ENCODE results near the gene PREX1. TPM values are rescaled to one million over a fixed set of nuclear protein-coding genes. Genes with fewer than 3 reads are reported as not detected.
A peak's percentile ranks its signal among the peaks of the same experiment; 100 is the strongest.

PREX1 gene
- total and polyA plus RNA-seq, 4 donors = 20.4 to 49.0 (median 42.6) TPM

DNA sequence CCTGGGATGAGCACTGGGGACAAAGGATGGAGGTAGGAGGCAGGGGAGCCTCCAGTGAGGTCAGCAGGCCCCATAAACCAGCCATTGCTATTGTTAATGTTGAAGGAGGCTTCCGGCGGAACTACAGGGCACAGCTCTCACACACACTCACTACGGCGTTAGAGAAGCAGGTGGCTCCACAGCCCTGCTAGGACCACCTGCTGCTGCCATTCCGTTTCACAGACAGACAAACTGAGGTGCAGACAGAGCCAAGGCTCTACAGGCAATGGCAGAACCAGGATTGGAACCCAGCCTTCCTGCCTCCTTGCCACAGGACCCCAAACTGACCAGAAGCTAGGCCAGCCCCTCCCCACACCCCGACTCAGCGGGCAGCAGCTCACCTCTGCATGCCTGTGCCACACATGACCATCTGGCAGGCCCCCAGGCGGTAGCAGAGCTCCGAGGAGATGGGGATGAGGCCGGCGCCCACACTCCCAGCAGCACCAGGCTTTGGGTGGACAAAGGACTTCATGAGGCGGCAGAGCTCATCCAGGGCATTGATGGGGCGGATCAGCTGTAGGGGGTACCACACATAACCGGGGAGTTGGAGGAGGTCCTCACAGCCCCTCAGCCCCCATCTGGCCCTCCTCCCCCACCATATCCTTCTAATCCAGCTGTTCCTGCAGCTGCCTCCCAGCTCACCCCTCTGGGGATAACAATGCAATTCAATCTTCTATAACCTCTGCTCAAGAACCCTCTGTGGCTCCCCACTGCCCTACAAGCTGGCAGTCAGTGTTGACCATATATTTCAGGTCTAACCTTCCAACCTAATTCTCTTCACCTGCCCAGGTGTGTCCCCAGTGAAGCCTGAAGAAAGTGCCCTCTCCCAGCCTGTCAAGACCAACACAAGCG lies 198.5 kb downstream of the PREX1 start:
- intact Hi-C loops (cut with DNase I) = loop anchor here in 1 of 2 donors (10.0 kb wide), 1 partner anchor 1425 kb away; no protein-coding TSS in a partner anchor
- Histone ChIP-seq H3K9me3 (ENCODE audit: control insufficient read depth, low read length) (no peaks in the 10 kb centered on the region), H3K36me3 (ENCODE audit: control insufficient read depth in 1 of 2, insufficient read depth in 2 of 2, low read length in 1 of 2) (peaks cover 2 to 5% of the 10 kb centered on the region in 2 donors), H3K27me3 (ENCODE audit: control insufficient read depth in 1 of 2, insufficient read depth in 2 of 2, low read length in 1 of 2) (no peaks in the 10 kb centered on the region), H3K27ac (ENCODE audit: low read depth in 1 of 2, low read length in 2 of 2) (no peak overlapping the region), H3K4me1 (ENCODE audit: control insufficient read depth in 1 of 2, insufficient read depth in 2 of 2, low read length in 2 of 2) (no peaks in the 10 kb centered on the region), H3K4me3 (ENCODE audit: low read length in 2 of 2) (no peak overlapping the region)
- ATAC-seq (ENCODE audit: low FRiP score) (no peak), DNase-seq (peak in 1 of 2 donors; percentile 31)
- 85% methylated on average over 15 of the region's 15 CpGs for WGBS, 2 donors

- no peak overlapping the region for H3K27ac ChIP-seq (ENCODE audit: low read depth in 1 of 2, low read length in 2 of 2)
- H3K4me3 ChIP-seq (ENCODE audit: low read length in 2 of 2) = no peak overlapping the region
- WGBS, 2 donors = 73 to 74% methylated on average over 16 of the region's 16 CpGs
- DNase-seq = peak in 1 of 2 donors; percentile 62
- H3K9me3 ChIP-seq (ENCODE audit: control insufficient read depth, low read length) = no peaks in the 10 kb centered on the region
- H3K4me1 ChIP-seq (ENCODE audit: control insufficient read depth in 1 of 2, insufficient read depth in 2 of 2, low read length in 2 of 2) = no peaks in the 10 kb centered on the region
- peaks cover 2 to 5% of the 10 kb centered on the region in 2 donors for H3K36me3 ChIP-seq (ENCODE audit: control insufficient read depth in 1 of 2, insufficient read depth in 2 of 2, low read length in 1 of 2)
- ATAC-seq (ENCODE audit: low FRiP score) = no peak
- no peaks in the 10 kb centered on the region for H3K27me3 ChIP-seq (ENCODE audit: control insufficient read depth in 1 of 2, insufficient read depth in 2 of 2, low read length in 1 of 2)
- intact Hi-C loops (cut with DNase I) = loop anchor here in 1 of 2 donors (10.0 kb wide), 1 partner anchor 1423 kb away; no protein-coding TSS in a partner anchor
These were observed 200.1 kb downstream of the PREX1 start for GRCh38 chr20:48627737-48628128.

- Histone ChIP-seq H3K4me1 (ENCODE audit: control insufficient read depth in 1 of 2, insufficient read depth in 2 of 2, low read length in 2 of 2) (no peaks in the 10 kb centered on the region), H3K27me3 (ENCODE audit: control insufficient read depth in 1 of 2, insufficient read depth in 2 of 2, low read length in 1 of 2) (no peaks in the 10 kb centered on the region), H3K4me3 (ENCODE audit: low read length in 2 of 2) (no peak overlapping the region), H3K9me3 (ENCODE audit: control insufficient read depth, low read length) (no peaks in the 10 kb centered on the region), H3K27ac (ENCODE audit: low read depth in 1 of 2, low read length in 2 of 2) (no peak overlapping the region), H3K36me3 (ENCODE audit: control insufficient read depth in 1 of 2, insufficient read depth in 2 of 2, low read length in 1 of 2) (peaks cover 1 to 3% of the 10 kb centered on the region in 2 donors)
- ATAC-seq (ENCODE audit: low FRiP score) (no peak), DNase-seq (peak; percentile 46 to 74)
- 75 to 76% methylated on average over 18 of the region's 18 CpGs for WGBS, 2 donors
- intact Hi-C loops (cut with DNase I) = loop anchor here in 1 of 2 donors (10.0 kb wide), 1 partner anchor 1422 kb away; no protein-coding TSS in a partner anchor
These were observed 200.7 kb downstream of the PREX1 start for GRCh38 chr20:48626938-48627736.

- peaks cover 0 to 3% of the 10 kb centered on the region in 2 donors for H3K36me3 ChIP-seq (ENCODE audit: control insufficient read depth in 1 of 2, insufficient read depth in 2 of 2, low read length in 1 of 2)
- no peaks in the 10 kb centered on the region for H3K27me3 ChIP-seq (ENCODE audit: control insufficient read depth in 1 of 2, insufficient read depth in 2 of 2, low read length in 1 of 2)
- no peak overlapping the region for H3K4me3 ChIP-seq (ENCODE audit: low read length in 2 of 2)
- H3K9me3 ChIP-seq (ENCODE audit: control insufficient read depth, low read length) = no peaks in the 10 kb centered on the region
- no peaks in the 10 kb centered on the region for H3K4me1 ChIP-seq (ENCODE audit: control insufficient read depth in 1 of 2, insufficient read depth in 2 of 2, low read length in 2 of 2)
- DNase-seq (peak; percentile 53 to 69), ATAC-seq (ENCODE audit: low FRiP score) (no peak)
- intact Hi-C loops (cut with DNase I) = loop anchor here in 1 of 2 donors (10.0 kb wide), 1 partner anchor 1422 kb away; no protein-coding TSS in a partner anchor
- 57 to 58% methylated on average over 24 of the region's 24 CpGs for WGBS, 2 donors
- H3K27ac ChIP-seq (ENCODE audit: low read depth in 1 of 2, low read length in 2 of 2) = no peak overlapping the region
These were observed 201.4 kb downstream of the PREX1 start for GRCh38 chr20:48626226-48626937.

DNA sequence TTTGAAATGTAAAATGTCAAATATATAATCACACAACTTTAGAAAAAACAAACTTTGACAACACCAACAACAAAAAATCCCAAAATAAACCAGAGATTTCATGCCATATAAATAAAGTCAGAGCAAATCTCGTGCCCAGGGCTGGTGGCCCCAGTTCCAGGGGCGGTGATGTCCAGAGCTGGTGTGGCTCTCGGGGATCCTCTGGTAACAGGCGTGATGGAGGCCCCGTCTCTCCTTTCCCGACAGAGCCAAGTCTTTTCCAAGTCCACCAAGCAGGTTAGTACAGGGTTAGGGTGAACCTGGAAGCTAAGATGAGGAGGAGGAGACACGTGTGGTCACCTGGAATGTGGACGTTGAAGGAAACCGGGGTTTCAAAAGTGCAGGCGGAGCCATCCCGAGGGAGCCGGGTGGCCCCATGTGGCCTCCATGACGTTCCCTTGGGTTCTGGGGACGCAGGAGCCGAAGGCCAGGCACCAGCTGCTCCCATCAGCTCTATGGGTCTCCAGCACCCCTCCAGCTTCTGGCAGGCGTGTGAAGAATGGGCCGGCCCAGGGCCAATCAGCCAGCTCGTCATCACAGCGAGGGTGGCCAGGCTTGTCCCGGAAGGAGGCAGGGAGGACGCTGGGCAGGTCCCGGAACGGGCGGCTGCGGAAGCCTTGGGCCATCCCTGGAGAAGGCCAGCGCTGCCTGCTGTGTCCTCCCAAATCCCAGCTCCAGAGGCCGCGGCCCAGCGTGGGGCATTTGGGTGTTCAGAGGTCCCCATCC lies 202.5 kb downstream of the PREX1 start:
- intact Hi-C loops (cut with DNase I) = loop anchor here in 1 of 2 donors (10.0 kb wide), 1 partner anchor 1421 kb away; no protein-coding TSS in a partner anchor
- H3K4me1 ChIP-seq (ENCODE audit: control insufficient read depth in 1 of 2, insufficient read depth in 2 of 2, low read length in 2 of 2) = no peaks in the 10 kb centered on the region
- no peak overlapping the region for H3K27ac ChIP-seq (ENCODE audit: low read depth in 1 of 2, low read length in 2 of 2)
- ATAC-seq (ENCODE audit: low FRiP score) = no peak
- peak; percentile 42 to 72 for DNase-seq
- WGBS, 2 donors = 86 to 88% methylated on average over 29 of the region's 29 CpGs
- H3K4me3 ChIP-seq (ENCODE audit: low read length in 2 of 2) = no peak overlapping the region
- peaks cover 0 to 3% of the 10 kb centered on the region in 2 donors for H3K36me3 ChIP-seq (ENCODE audit: control insufficient read depth in 1 of 2, insufficient read depth in 2 of 2, low read length in 1 of 2)
- no peaks in the 10 kb centered on the region for H3K27me3 ChIP-seq (ENCODE audit: control insufficient read depth in 1 of 2, insufficient read depth in 2 of 2, low read length in 1 of 2)
- no peaks in the 10 kb centered on the region for H3K9me3 ChIP-seq (ENCODE audit: control insufficient read depth, low read length)

- H3K9me3 ChIP-seq (ENCODE audit: control insufficient read depth, low read length) = no peaks in the 10 kb centered on the region
- H3K27me3 ChIP-seq (ENCODE audit: control insufficient read depth in 1 of 2, insufficient read depth in 2 of 2, low read length in 1 of 2) = no peaks in the 10 kb centered on the region
- no peak overlapping the region for H3K4me3 ChIP-seq (ENCODE audit: low read length in 2 of 2)
- no peak overlapping the region for H3K27ac ChIP-seq (ENCODE audit: low read depth in 1 of 2, low read length in 2 of 2)
- no peaks in the 10 kb centered on the region for H3K4me1 ChIP-seq (ENCODE audit: control insufficient read depth in 1 of 2, insufficient read depth in 2 of 2, low read length in 2 of 2)
- ATAC-seq (ENCODE audit: low FRiP score) (no peak), DNase-seq (peak; percentile 33 to 63)
- peaks cover 0 to 3% of the 10 kb centered on the region in 2 donors for H3K36me3 ChIP-seq (ENCODE audit: control insufficient read depth in 1 of 2, insufficient read depth in 2 of 2, low read length in 1 of 2)
- 86 to 90% methylated on average over 23 of the region's 23 CpGs for WGBS, 2 donors
- intact Hi-C loops (cut with DNase I) = loop anchor here (5.0 to 10.0 kb wide), 3 partner anchors 837 to 1420 kb away; partner anchors contain the start of gene SULF2 (in 1 of the 2)
These were observed 203.3 kb downstream of the PREX1 start for GRCh38 chr20:48624315-48625020.

DNA sequence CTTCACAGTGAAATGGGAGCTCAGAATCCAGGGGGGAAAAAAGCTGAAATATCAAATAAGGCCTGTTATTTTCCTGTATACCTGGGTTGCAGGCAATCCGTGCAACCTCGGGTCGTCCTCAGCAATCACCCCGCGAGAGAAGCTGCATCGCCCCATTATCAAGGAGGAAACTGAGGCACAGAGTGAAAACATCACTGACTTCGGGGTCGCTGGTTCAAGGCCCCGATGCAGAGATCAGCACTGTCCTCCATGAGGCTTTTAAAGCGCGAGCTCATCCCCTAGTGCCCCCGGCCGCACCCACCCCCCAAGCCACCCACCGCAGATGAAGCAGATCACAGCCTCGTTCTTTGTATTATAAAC lies 203.9 kb downstream of the PREX1 start:
- H3K9me3 ChIP-seq (ENCODE audit: control insufficient read depth, low read length) = no peaks in the 10 kb centered on the region
- 93 to 94% methylated on average over 15 of the region's 15 CpGs for WGBS, 2 donors
- ATAC-seq (ENCODE audit: low FRiP score) = no peak
- intact Hi-C loops (cut with DNase I) = loop anchor here (5.0 to 10.0 kb wide), 3 partner anchors 837 to 1419 kb away; partner anchors contain the start of gene SULF2 (in 1 of the 2)
- no peaks in the 10 kb centered on the region for H3K4me1 ChIP-seq (ENCODE audit: control insufficient read depth in 1 of 2, insufficient read depth in 2 of 2, low read length in 2 of 2)
- H3K36me3 ChIP-seq (ENCODE audit: control insufficient read depth in 1 of 2, insufficient read depth in 2 of 2, low read length in 1 of 2) = no peaks in the 10 kb centered on the region
- H3K4me3 ChIP-seq (ENCODE audit: low read length in 2 of 2) = no peak overlapping the region
- peak; percentile 29 to 55 for DNase-seq
- no peaks in the 10 kb centered on the region for H3K27me3 ChIP-seq (ENCODE audit: control insufficient read depth in 1 of 2, insufficient read depth in 2 of 2, low read length in 1 of 2)
- no peak overlapping the region for H3K27ac ChIP-seq (ENCODE audit: low read depth in 1 of 2, low read length in 2 of 2)
